Bronchial epithelial cell (primary cell): ENCODE measurements around the gene ATP2A1. TPM values are rescaled to one million over a fixed set of nuclear protein-coding genes. Genes with fewer than 3 reads are reported as not detected.

Experiments
- DNase-seq: peaks from one replicate; pipeline ENCODE4 v3.0.0-alpha.2; 2010; ENCODE audit warnings: low read depth
- FAIRE-seq: peaks from 2 replicates; lab custom pipeline; 2011; peaks lifted over from hg19 to GRCh38; lab: Jason Lieb, UNC
- H3K27me3 ChIP-seq: 2 replicates; pipeline ENCODE4 v1.5.1; 2011; ENCODE audit warnings: low read length; ENCODE audit not compliant: control insufficient read depth, insufficient read depth
- H3K36me3 ChIP-seq: 2 replicates; pipeline ENCODE4 v1.5.1; 2011; ENCODE audit warnings: low read length; ENCODE audit not compliant: control insufficient read depth, insufficient read depth
- H3K4me3 ChIP-seq: 2 replicates; pipeline ENCODE4 v1.5.1; 2011; ENCODE audit warnings: mild to moderate bottlenecking, low read depth, low read length, control low read depth
- total RNA-seq: library from RNA; depleted of rRNA; stranded (reverse); fragments of >200 nt; gene quantifications from 2 replicates; pipeline ENCODE4 v1.2.1, GENCODE V29; 2014
- TF ChIP-seq, protein P1 (sequence below): IDR thresholded peaks from 2 replicates; pipeline ENCODE4 v1.5.1; 2011; ENCODE audit warnings: mild to moderate bottlenecking, moderate library complexity, low read length, control low read depth, inconsistent platforms; ENCODE audit not compliant: insufficient read depth, severe bottlenecking

The ATP2A1 gene
- total RNA-seq, 1 donor from 2014 or later = under 0.01 TPM

DNA sequence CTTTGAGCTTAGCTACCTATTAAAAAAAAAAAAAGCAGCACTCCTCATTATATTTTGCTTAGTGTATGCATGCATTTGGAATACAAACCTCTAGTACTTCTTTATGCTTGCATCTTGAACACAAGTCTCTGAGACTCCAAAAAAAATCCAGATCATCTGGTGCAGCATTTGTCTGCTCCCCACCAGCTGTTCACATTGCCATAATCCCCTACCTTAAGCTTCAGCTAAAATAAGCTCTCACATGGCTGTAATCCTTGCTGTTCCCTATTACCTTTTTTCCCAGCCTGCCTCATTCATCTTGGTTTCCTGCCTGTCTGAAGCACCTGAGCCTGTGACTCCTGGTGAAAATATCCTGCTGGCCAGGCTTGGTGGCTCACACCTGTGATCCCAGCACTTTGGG is 65.0 kb downstream of the ATP2A1 start:
- Histone ChIP-seq H3K4me3 (no peak overlapping the region), H3K36me3 (no peaks in the 10 kb centered on the region), H3K27me3 (no peaks in the 10 kb centered on the region)
- FAIRE-seq (no peak), DNase-seq (no peak)
- TF ChIP-seq, protein P1, sequence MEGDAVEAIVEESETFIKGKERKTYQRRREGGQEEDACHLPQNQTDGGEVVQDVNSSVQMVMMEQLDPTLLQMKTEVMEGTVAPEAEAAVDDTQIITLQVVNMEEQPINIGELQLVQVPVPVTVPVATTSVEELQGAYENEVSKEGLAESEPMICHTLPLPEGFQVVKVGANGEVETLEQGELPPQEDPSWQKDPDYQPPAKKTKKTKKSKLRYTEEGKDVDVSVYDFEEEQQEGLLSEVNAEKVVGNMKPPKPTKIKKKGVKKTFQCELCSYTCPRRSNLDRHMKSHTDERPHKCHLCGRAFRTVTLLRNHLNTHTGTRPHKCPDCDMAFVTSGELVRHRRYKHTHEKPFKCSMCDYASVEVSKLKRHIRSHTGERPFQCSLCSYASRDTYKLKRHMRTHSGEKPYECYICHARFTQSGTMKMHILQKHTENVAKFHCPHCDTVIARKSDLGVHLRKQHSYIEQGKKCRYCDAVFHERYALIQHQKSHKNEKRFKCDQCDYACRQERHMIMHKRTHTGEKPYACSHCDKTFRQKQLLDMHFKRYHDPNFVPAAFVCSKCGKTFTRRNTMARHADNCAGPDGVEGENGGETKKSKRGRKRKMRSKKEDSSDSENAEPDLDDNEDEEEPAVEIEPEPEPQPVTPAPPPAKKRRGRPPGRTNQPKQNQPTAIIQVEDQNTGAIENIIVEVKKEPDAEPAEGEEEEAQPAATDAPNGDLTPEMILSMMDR = no peak

DNA sequence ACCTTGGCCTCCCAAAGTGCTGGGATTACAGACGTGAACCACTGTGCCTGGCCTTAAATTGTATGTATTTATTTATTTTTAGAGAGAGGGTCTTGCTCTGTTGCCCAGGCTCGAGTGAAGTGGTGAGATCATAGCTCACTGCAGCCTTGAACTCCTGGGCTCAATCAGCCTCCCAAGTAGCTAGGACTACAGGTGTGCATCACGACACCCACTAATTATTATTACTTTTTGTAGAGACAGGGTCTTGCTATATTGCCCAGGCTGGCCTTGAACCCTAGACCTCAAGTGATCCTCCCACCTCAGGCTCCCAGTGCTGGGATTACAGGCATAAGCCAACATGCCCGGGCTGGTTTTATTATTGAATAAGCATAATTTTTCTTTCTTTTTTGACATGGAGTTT is 68.4 kb downstream of the ATP2A1 start:
- no peaks in the 10 kb centered on the region for H3K27me3 ChIP-seq
- FAIRE-seq = no peak
- H3K36me3 ChIP-seq = no peaks in the 10 kb centered on the region
- TF ChIP-seq, protein P1 = no peak
- no peak overlapping the region for H3K4me3 ChIP-seq
- DNase-seq = no peak

DNA sequence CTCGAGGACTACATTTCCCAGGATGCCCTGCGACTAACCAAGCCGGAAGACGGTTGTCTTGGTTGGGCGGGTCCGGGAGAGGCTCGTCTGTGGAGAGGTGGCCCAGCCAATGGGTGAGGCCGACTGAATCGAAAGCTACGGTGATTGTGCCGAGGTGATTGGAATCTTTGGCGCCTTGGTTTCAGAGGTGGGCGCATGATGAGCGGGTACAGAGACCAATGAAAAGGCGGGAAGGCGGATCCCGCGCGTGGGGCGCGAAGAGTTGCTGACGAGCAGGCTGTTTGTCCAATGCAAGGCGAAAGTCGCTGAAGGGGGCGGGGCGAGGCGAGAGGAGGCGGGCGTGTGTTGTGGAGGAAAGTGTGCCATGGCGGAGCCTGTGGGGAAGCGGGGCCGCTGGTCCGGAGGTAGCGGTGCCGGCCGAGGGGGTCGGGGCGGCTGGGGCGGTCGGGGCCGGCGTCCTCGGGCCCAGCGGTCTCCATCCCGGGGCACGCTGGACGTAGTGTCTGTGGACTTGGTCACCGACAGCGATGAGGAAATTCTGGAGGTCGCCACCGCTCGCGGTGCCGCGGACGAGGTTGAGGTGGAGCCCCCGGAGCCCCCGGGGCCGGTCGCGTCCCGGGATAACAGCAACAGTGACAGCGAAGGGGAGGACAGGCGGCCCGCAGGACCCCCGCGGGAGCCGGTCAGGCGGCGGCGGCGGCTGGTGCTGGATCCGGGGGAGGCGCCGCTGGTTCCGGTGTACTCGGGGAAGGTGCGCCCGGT is 72.5 kb downstream of the ATP2A1 start, which contains the start of gene NFATC2IP:
NFATC2IP (plus strand) TSS at position 290 of the 762 bp plus-strand sequence; CDS start at position 365, 75 bp downstream.
- peak; percentile 64 for FAIRE-seq

DNA sequence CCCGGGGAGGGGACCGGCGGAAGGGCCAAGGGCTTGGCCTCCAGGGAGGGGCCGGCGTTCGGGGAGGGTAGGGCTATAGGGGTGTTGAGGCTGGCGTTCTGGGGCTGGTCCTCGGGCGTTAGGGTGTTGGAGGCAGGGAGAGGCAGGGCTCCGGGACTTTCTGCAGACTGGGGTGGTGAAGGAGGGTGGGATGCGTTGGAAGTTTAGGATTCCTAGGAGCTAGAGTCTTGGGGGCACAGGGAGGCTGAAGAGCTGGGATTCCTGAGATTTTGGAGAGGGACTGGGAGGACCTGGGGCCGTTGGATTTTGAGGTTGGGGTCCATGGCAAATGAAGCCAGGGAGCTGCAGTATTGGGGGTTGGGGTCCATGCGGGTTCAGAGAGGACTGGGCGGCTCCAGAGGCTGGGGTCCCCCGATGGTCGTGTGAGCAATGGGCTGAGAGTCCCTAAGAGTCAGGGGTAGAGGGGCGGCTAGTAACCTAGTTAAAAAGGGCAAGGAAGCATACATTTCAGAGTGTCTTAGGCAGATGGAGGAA is 73.2 kb downstream of the ATP2A1 start:
- DNase-seq = peak; percentile 11
- no peaks in the 10 kb centered on the region for H3K27me3 ChIP-seq
- FAIRE-seq = no peak
- peak overlapping the region; percentile 83 for H3K4me3 ChIP-seq
- TF ChIP-seq, protein P1 = no peak
- peaks cover 16% of the 10 kb centered on the region for H3K36me3 ChIP-seq

More for the DNA sequence above, 72.5 kb downstream of the ATP2A1 start, which contains the start of gene NFATC2IP:
- peak within 1 kb of the TSS; percentile 83 for H3K4me3 ChIP-seq
- peaks cover 11% of the 10 kb centered on the region for H3K36me3 ChIP-seq
- TF ChIP-seq, protein P1 = no peak
- H3K27me3 ChIP-seq = no peaks in the 10 kb centered on the region
- peak; percentile 99 for DNase-seq

Other genes starting within 250 kb of the ATP2A1 start
- gene NPIPB8, start 240.4 kb upstream of the ATP2A1 start, total RNA-seq = not detected in 2 replicates
- 175 and 180 TPM in 2 replicates for gene EIF3C, start 167.0 kb upstream of the ATP2A1 start, total RNA-seq
- 0.77 and 1.6 TPM in 2 replicates for gene NPIPB9, start 126.7 kb upstream of the ATP2A1 start, total RNA-seq
- 27.4 and 35.7 TPM in 2 replicates for gene ATXN2L, start 55.5 kb upstream of the ATP2A1 start, total RNA-seq
- 146 and 176 TPM in 2 replicates for gene TUFM, start 32.1 kb upstream of the ATP2A1 start, total RNA-seq
- 4.2 and 6.7 TPM in 2 replicates for gene SH2B1, start 14.6 kb upstream of the ATP2A1 start, total RNA-seq
- gene RABEP2, start 46.8 kb downstream of the ATP2A1 start, total RNA-seq = 20.3 and 30.0 TPM in 2 replicates
- not detected in 2 replicates for gene CD19, start 53.5 kb downstream of the ATP2A1 start, total RNA-seq
- gene NFATC2IP, start 72.4 kb downstream of the ATP2A1 start, total RNA-seq = 19.2 and 21.5 TPM in 2 replicates
- 20.8 and 21.4 TPM in 2 replicates for gene SPNS1, start 96.3 kb downstream of the ATP2A1 start, total RNA-seq
- gene LAT, start 106.6 kb downstream of the ATP2A1 start, total RNA-seq = 0.38 and 0.53 TPM in 2 replicates